Astrocyte (in vitro differentiated cells and primary cell): ENCODE measurements around the gene ART3.

Experiments used
- CTCF ChIP-seq: IDR thresholded peaks from 2 replicates; pipeline ENCODE4 v1.5.1; 2011; ENCODE audit warnings: low read depth, mild to moderate bottlenecking, inconsistent platforms, low read length, moderate library complexity; ENCODE audit not compliant: insufficient read depth
- EZH2 ChIP-seq: IDR thresholded peaks from 2 replicates; pipeline ENCODE4 v1.6.1; 2012; ENCODE audit warnings: mild to moderate bottlenecking, low read length, inconsistent platforms; ENCODE audit not compliant: insufficient read depth

GRCh38 chr4:76055421-76055820 is 19.1 kb upstream of the ART3 start:
- TF ChIP-seq CTCF = no peak
- TF ChIP-seq EZH2 = no peak
